Activated naive CD8-positive, alpha-beta T cell treated with anti-CD3 and anti-CD28 coated beads, Interleukin-2, amount 10 ng/mL, durations not matched to agents 7 days and 5 days (primary cell): ENCODE data around the gene COL11A1. TPM values are rescaled to one million over a fixed set of nuclear protein-coding genes. Genes with fewer than 3 reads are reported as not detected.

Source experiments
- ATAC-seq: fragments of 150-1000 bp; cut with Tn5 transposase; one replicate; pipeline ENCODE4 v1.10.0; 2021; ENCODE audit warnings: low read depth, moderate library complexity
- POLR2A ChIA-PET: fragments of 350-600 bp; sonication (Branson Sonifier 250); formaldehyde crosslinking; loops from one replicate; lab custom pipeline; 2021; ENCODE audit warnings: antibody characterized with exemption; lab: Charles Lee
- DNase-seq: peaks from one replicate; pipeline ENCODE4 v3.0.0; 2021
- H3K27ac Mint-ChIP-seq: one replicate; pipeline ENCODE4 v1.8.0; 2022; ENCODE audit warnings: mild to moderate bottlenecking, mixed read lengths
- H3K27me3 Mint-ChIP-seq: one replicate; pipeline ENCODE4 v1.8.0; 2022; ENCODE audit warnings: mild to moderate bottlenecking, moderate library complexity, mixed read lengths
- H3K36me3 Mint-ChIP-seq: one replicate; pipeline ENCODE4 v1.8.0; 2021; ENCODE audit warnings: mild to moderate bottlenecking, mixed read lengths
- H3K4me1 Mint-ChIP-seq: one replicate; pipeline ENCODE4 v1.8.0; 2021; ENCODE audit warnings: mixed read lengths
- H3K4me3 Mint-ChIP-seq: one replicate; pipeline ENCODE4 v1.8.0; 2022; ENCODE audit warnings: mild to moderate bottlenecking, moderate library complexity, mixed read lengths
- H3K9me3 Mint-ChIP-seq: one replicate; pipeline ENCODE4 v1.8.0; 2021; ENCODE audit warnings: mixed read lengths
- total RNA-seq, 2 experiments: library from RNA; stranded (reverse); gene quantifications; one replicate each; pipeline ENCODE4 v1.2.3, GENCODE V29; 2021

COL11A1 gene
- total RNA-seq, 2 experiments from 2014 or later, result not detected

- DNase-seq (no peak), ATAC-seq (no peak)
- POLR2A ChIA-PET, result no interaction called here
- no peaks in the 10 kb centered on the region for H3K27me3 Mint-ChIP-seq
- no peak overlapping the region for H3K27ac Mint-ChIP-seq
- no peaks in the 10 kb centered on the region for H3K36me3 Mint-ChIP-seq
- no peaks in the 10 kb centered on the region for H3K4me1 Mint-ChIP-seq
- no peak overlapping the region for H3K4me3 Mint-ChIP-seq
- H3K9me3 Mint-ChIP-seq, result peaks cover 3% of the 10 kb centered on the region
Measured at GRCh38 chr1:102872097-102872496, 236.2 kb downstream of the COL11A1 start.

GRCh38 chr1:102863704-102864103, 244.6 kb downstream of the COL11A1 start:
- POLR2A ChIA-PET, result no interaction called here
- Mint-ChIP-seq H3K27me3 (no peaks in the 10 kb centered on the region), H3K4me1 (no peaks in the 10 kb centered on the region), H3K9me3 (peaks cover 14% of the 10 kb centered on the region), H3K36me3 (no peaks in the 10 kb centered on the region), H3K4me3 (no peak overlapping the region), H3K27ac (no peak overlapping the region)
- ATAC-seq, result no peak
- DNase-seq, result no peak

DNA sequence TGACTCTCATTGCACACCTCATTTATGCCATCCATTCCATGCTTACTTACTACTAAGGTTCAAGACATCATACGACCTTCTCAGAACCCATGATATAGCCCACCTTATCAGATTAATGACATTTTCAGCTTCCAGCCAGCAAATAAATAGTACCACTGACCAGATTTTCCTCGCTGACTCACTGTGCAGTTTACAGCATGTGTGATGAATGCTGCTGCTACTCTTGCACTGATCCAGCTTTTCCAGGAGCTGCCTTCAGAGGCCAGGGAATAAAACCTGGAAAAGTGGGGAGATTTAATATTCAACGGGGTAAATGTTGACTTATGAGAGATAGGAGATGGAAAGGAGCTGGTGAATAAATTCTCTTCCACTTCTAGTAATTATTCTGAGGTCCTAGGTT, 247.1 kb downstream of the COL11A1 start:
- H3K27ac Mint-ChIP-seq, result no peak overlapping the region
- POLR2A ChIA-PET, result no interaction called here
- peaks cover 12% of the 10 kb centered on the region for H3K9me3 Mint-ChIP-seq
- ATAC-seq (no peak), DNase-seq (no peak)
- no peaks in the 10 kb centered on the region for H3K27me3 Mint-ChIP-seq
- H3K36me3 Mint-ChIP-seq, result no peaks in the 10 kb centered on the region
- no peak overlapping the region for H3K4me3 Mint-ChIP-seq
- H3K4me1 Mint-ChIP-seq, result no peaks in the 10 kb centered on the region

DNA sequence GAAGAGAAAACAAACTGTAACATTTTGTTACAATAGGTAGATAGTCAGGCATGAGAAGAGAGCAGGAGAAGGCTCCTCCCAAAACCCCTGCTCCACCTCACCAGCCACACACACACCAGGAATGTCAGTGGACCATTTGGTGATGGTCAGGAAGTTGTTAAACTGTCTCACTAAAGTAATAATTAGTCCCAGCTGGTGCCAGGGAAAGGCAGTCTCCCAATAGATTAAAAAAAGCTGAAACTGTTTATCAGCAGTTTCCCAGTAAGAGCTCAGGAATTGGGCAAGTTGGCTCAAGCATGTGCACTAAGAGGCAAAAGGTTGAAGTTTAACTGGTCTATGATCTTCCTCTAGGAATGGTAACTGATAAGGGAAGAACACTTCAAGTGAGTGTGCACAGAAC, 249.6 kb downstream of the COL11A1 start:
- DNase-seq, result no peak
- Mint-ChIP-seq H3K27ac (no peak overlapping the region), H3K4me1 (no peaks in the 10 kb centered on the region), H3K36me3 (no peaks in the 10 kb centered on the region), H3K27me3 (no peaks in the 10 kb centered on the region), H3K9me3 (peaks cover 16% of the 10 kb centered on the region), H3K4me3 (no peak overlapping the region)
- POLR2A ChIA-PET, result no interaction called here
- ATAC-seq, result no peak

- Mint-ChIP-seq H3K9me3 (peaks cover 19% of the 10 kb centered on the region), H3K36me3 (no peaks in the 10 kb centered on the region), H3K4me1 (no peaks in the 10 kb centered on the region), H3K27ac (no peak overlapping the region), H3K27me3 (no peaks in the 10 kb centered on the region), H3K4me3 (no peak overlapping the region)
- ATAC-seq (no peak), DNase-seq (no peak)
- POLR2A ChIA-PET, result no interaction called here
Measured at GRCh38 chr1:102857251-102857650, 251.1 kb downstream of the COL11A1 start.

DNA sequence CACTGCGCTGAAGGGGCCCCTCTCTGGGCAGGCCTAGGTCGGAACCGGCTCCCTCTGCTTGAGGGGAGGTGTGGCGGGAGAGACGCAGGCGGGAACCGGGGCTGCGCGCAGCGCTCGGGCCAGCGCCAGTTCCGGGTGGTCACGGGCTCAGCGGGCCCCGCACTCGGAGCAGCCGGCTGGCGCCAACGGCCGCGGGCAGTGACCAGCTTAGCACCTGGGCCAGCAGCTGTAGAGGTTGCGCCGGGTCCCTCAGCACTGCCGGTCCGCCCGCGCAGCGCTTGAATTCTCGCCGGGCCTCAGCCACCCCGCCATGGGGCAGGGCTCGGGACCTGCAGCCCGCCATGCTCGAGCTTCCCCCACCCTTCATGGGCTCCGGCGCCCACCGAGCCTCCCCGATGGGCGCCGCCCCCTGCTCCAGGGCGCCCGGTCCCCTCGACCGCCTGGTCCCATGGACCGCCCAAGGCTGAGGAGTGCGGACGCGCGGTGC, 254.6 kb downstream of the COL11A1 start:
- ATAC-seq (no peak), DNase-seq (peak; percentile 15)
- no peak overlapping the region for H3K4me3 Mint-ChIP-seq
- POLR2A ChIA-PET, result no interaction called here
- H3K27me3 Mint-ChIP-seq, result no peaks in the 10 kb centered on the region
- peaks cover 13% of the 10 kb centered on the region for H3K9me3 Mint-ChIP-seq
- H3K27ac Mint-ChIP-seq, result no peak overlapping the region
- no peaks in the 10 kb centered on the region for H3K36me3 Mint-ChIP-seq
- no peaks in the 10 kb centered on the region for H3K4me1 Mint-ChIP-seq

- no peak for DNase-seq
- Mint-ChIP-seq H3K9me3 (peaks cover 13% of the 10 kb centered on the region), H3K27ac (no peak overlapping the region), H3K27me3 (no peaks in the 10 kb centered on the region), H3K36me3 (no peaks in the 10 kb centered on the region), H3K4me1 (no peaks in the 10 kb centered on the region), H3K4me3 (no peak overlapping the region)
- no peak for ATAC-seq
- POLR2A ChIA-PET, result no interaction called here
Measured at GRCh38 chr1:102853136-102853535, 255.2 kb downstream of the COL11A1 start.

DNA sequence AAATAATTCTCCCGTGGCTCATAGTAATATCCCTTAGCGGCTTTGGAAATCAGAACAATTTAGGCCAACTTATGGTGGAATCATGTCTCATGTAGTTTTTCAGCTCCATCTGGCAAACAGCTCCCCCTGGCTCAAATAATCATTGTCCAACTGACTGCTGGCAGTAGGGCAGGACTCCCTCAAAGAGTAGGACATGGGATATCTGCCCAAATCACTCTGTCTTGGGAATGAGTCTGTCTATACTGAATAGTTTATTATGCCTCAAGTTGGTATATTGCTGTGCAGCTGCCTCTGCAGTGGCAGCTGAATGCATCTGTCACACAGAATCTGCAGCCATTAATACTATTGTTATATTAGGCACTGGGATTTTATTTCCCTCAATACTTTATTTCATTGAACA, 255.7 kb downstream of the COL11A1 start:
- DNase-seq (no peak), ATAC-seq (no peak)
- POLR2A ChIA-PET, result no interaction called here
- Mint-ChIP-seq H3K36me3 (no peaks in the 10 kb centered on the region), H3K27ac (no peak overlapping the region), H3K4me3 (no peak overlapping the region), H3K9me3 (peaks cover 13% of the 10 kb centered on the region), H3K4me1 (no peaks in the 10 kb centered on the region), H3K27me3 (no peaks in the 10 kb centered on the region)

DNA sequence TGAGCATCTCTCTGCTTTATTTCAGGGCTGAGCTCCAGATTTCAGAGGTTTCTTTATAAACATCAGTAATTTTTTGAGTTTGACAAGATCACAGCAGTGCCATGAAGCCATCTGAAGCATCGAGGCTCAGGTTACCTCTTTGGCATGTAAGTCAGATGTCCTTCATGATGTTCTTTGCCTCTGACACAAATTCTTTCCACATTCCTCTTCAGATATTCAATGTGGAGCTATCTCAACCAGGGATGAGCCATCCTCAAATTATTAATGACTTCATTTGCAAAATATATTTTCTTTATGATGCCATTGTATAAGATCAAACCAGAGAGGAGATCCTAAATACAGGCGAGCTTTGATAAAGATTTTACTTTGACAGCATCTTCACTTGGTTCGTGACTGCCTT, 256.7 kb downstream of the COL11A1 start:
- POLR2A ChIA-PET, result no interaction called here
- no peaks in the 10 kb centered on the region for H3K36me3 Mint-ChIP-seq
- H3K9me3 Mint-ChIP-seq, result peaks cover 11% of the 10 kb centered on the region
- no peak overlapping the region for H3K27ac Mint-ChIP-seq
- no peak overlapping the region for H3K4me3 Mint-ChIP-seq
- H3K27me3 Mint-ChIP-seq, result no peaks in the 10 kb centered on the region
- H3K4me1 Mint-ChIP-seq, result no peaks in the 10 kb centered on the region
- DNase-seq (no peak), ATAC-seq (no peak)

DNA sequence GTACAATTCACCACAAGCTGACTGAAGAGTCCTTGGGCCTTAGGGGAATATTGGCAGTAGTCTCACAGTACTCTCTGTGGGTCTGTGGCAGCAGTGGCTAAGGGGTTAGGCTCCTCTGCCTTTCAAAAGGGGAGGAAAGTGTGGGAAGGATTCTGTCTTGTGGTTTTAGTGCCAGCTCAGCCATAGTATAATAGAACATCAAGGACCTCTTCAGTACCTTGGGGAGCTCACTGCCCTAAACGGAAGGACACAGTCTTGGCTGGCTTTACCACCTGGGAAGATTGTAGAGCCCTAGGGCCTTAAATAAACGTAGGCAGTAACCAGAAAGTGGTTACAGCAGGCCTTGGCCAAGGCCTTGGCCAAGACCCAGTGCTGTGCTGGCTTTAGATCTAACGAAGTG, 265.7 kb downstream of the COL11A1 start:
- H3K27ac Mint-ChIP-seq, result no peak overlapping the region

GRCh38 chr1:102840741-102841140, 267.6 kb downstream of the COL11A1 start:
- ATAC-seq (no peak), DNase-seq (no peak)
- H3K4me1 Mint-ChIP-seq, result no peaks in the 10 kb centered on the region
- no peak overlapping the region for H3K27ac Mint-ChIP-seq
- no peaks in the 10 kb centered on the region for H3K27me3 Mint-ChIP-seq
- H3K9me3 Mint-ChIP-seq, result peaks cover 3% of the 10 kb centered on the region
- no peak overlapping the region for H3K4me3 Mint-ChIP-seq
- no peaks in the 10 kb centered on the region for H3K36me3 Mint-ChIP-seq
- POLR2A ChIA-PET, result no interaction called here

More for the DNA sequence above, 265.7 kb downstream of the COL11A1 start:
- peaks cover 2% of the 10 kb centered on the region for H3K9me3 Mint-ChIP-seq
- no peaks in the 10 kb centered on the region for H3K4me1 Mint-ChIP-seq
- no peak overlapping the region for H3K4me3 Mint-ChIP-seq
- DNase-seq (no peak), ATAC-seq (no peak)
- H3K27me3 Mint-ChIP-seq, result no peaks in the 10 kb centered on the region
- H3K36me3 Mint-ChIP-seq, result no peaks in the 10 kb centered on the region
- POLR2A ChIA-PET, result no interaction called here

DNA sequence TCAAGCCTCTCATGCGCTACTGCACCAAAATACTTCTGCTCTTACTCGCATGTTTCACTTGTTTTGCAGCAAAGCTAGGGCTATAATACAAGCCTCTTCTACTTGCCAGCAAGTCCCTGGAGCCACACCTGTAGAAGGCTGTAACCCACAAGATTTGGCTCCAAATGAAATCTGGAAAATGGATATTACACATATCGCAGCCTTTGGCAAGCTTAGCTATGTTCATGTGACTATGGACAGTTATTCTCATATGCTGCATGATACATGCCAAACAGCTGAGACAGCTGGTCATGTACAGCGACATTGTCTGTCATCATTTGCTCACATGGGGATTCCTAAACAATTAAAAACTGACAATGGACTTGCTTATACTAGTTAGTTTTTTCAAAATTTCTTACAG, 270.3 kb downstream of the COL11A1 start:
- no peak for DNase-seq
- no peaks in the 10 kb centered on the region for H3K4me1 Mint-ChIP-seq
- no peak overlapping the region for H3K27ac Mint-ChIP-seq
- ATAC-seq, result no peak
- no peaks in the 10 kb centered on the region for H3K36me3 Mint-ChIP-seq
- H3K27me3 Mint-ChIP-seq, result no peaks in the 10 kb centered on the region
- H3K9me3 Mint-ChIP-seq, result peaks cover 4% of the 10 kb centered on the region
- POLR2A ChIA-PET, result no interaction called here
- H3K4me3 Mint-ChIP-seq, result no peak overlapping the region

- H3K27ac Mint-ChIP-seq, result no peak overlapping the region
- H3K9me3 Mint-ChIP-seq, result peaks cover 4% of the 10 kb centered on the region
- DNase-seq (no peak), ATAC-seq (no peak)
- H3K36me3 Mint-ChIP-seq, result no peaks in the 10 kb centered on the region
- POLR2A ChIA-PET, result no interaction called here
- H3K4me3 Mint-ChIP-seq, result no peak overlapping the region
- H3K27me3 Mint-ChIP-seq, result no peaks in the 10 kb centered on the region
- H3K4me1 Mint-ChIP-seq, result no peaks in the 10 kb centered on the region
Measured at GRCh38 chr1:102837551-102837950, 270.8 kb downstream of the COL11A1 start.

DNA sequence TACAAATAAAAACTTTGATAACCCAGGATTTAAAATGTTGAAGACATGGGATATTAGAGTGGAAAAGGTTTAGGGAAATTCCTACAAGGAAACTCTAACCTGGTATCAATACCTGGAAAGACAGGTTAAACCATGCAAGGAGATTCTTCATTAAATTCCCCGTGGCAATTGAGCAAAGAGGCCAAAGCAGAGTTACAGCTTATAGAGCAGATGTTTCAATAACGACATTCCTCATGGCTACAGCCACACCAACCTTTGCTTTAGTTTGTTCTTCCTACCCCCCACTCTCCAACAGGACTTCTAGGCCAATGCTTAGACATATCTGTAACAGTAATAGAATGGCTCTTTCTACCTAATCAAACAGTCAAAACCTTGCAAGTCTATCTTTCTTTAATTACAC, 271.3 kb downstream of the COL11A1 start:
- no peak overlapping the region for H3K27ac Mint-ChIP-seq
- H3K36me3 Mint-ChIP-seq, result no peaks in the 10 kb centered on the region
- no peaks in the 10 kb centered on the region for H3K27me3 Mint-ChIP-seq
- H3K4me3 Mint-ChIP-seq, result no peak overlapping the region
- POLR2A ChIA-PET, result no interaction called here
- no peak for ATAC-seq
- no peak for DNase-seq
- peaks cover 4% of the 10 kb centered on the region for H3K9me3 Mint-ChIP-seq
- no peaks in the 10 kb centered on the region for H3K4me1 Mint-ChIP-seq
